ENCODE data around the gene GPANK1.

GRCh38 chr6:31692353-31692752, 27.6 kb upstream of the GPANK1 start:
- TF ChIP-seq CTCF (IDR thresholded peaks at IDR 0.05) (no peak), ZFX (IDR thresholded peaks at IDR 0.05; ENCODE audit: borderline replicate concordance) (no peak)

Data from 22Rv1 (cell line).